Kasumi-1 (cell line): ENCODE measurements around the gene FOXB2.

Source experiments
- DNase-seq, 2 experiments: peaks; one replicate each; lab custom pipeline; 2025; lab: John Stamatoyannopoulos, UW

The FOXB2 gene

DNA sequence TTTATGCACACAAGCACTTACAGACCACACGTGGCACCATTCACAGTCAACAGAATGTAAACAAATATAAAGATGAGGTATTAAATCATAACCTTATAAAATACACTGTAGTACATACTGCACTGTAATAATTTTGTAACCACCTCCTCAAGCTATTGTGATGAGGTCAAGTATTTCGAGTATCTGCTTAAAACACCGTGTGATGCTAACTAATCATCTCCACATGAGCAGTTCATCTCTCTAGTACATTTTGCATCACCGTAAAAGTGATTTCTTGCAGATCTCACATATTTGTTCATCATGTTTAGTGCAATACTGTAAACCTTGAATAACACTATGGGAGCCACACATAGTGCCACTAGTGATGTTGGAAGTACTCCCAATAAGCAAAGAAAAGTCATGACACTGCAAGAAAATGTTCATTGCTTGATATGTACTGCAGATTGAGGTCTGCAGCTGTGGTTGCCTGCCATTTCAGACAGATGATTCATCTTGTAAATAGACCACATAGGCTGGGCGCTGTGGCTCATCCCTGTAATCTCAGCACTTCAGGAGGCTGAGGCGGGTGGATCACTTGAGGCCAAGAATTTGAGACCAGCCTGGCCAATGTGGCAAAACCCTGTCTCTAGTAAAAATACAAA, 44.3 kb downstream of the FOXB2 start:
- DNase-seq, result no peak

DNA sequence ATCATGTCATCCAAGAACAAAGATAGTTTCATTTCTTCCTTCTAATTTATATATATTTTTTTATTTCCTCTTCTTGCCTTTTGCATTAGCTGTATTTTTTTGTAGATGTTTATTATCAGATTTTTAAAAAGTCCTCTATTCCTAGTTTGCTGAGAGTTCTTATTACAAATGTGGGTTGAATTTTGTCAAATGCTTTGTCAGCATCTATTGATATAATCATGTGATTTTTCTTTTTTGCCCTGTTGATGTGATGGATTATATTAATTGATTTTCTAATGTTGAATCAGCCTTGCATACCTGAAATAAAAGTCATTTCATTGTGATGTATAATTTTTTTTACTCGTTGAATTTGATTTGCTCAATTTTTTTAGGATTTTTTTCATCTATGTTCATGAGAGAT, 46.9 kb downstream of the FOXB2 start:
- DNase-seq, result no peak
